ENCODE measurements around the gene SCAF8. TPM values are rescaled to one million over a fixed set of nuclear protein-coding genes. Genes with fewer than 3 reads are reported as not detected.

SCAF8 gene
- total RNA-seq, 1 donor from 2014 or later = 39.4 TPM

- Histone ChIP-seq H3K4me3 (no peak overlapping the region), H3K27me3 (ENCODE audit: low read depth) (no peaks in the 10 kb centered on the region), H3K9me3 (no peaks in the 10 kb centered on the region), H3K27ac (no peak overlapping the region), H3K4me1 (no peaks in the 10 kb centered on the region), H3K36me3 (peaks cover 6% of the 10 kb centered on the region)
- DNase-seq = no peak
- intact Hi-C loops (cut with DNase I) = no loop called here
- TF ChIP-seq CTCF (IDR thresholded peaks at IDR 0.05) = no peak
- ATAC-seq = no peak
Measured at GRCh38 chr6:154857529-154857928, 124.3 kb downstream of the SCAF8 start.

- H3K9me3 ChIP-seq = no peaks in the 10 kb centered on the region
- H3K4me3 ChIP-seq = no peak overlapping the region
- intact Hi-C loops (cut with DNase I) = no loop called here
- peaks cover 6% of the 10 kb centered on the region for H3K36me3 ChIP-seq
- H3K4me1 ChIP-seq = no peaks in the 10 kb centered on the region
- DNase-seq = no peak
- no peak for TF ChIP-seq CTCF (IDR thresholded peaks at IDR 0.05)
- no peak overlapping the region for H3K27ac ChIP-seq
- H3K27me3 ChIP-seq (ENCODE audit: low read depth) = no peaks in the 10 kb centered on the region
- ATAC-seq = no peak
Measured at GRCh38 chr6:154861825-154862224, 128.6 kb downstream of the SCAF8 start.

DNA sequence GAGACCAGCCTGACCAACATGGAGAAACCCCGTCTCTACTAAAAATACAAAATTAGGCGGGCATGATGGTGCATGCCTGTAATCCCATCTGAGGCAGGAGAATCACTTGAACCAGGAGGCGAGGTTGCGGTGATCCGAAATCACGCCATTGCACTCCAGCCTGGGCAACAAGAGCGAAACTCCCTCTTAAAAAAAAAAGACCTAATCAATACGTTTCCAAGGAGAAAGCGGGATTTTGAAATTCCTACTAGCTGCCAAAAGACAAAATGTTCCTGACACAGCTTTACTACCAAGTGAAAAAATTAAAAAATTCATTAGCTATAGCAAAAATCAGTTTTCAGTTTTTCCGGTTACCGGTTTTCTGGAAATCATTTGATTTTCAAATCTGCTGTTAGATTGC, 129.3 kb downstream of the SCAF8 start:
- no peak for DNase-seq
- Histone ChIP-seq H3K9me3 (no peaks in the 10 kb centered on the region), H3K27ac (no peak overlapping the region), H3K36me3 (peaks cover 6% of the 10 kb centered on the region), H3K27me3 (ENCODE audit: low read depth) (no peaks in the 10 kb centered on the region), H3K4me1 (no peaks in the 10 kb centered on the region), H3K4me3 (no peak overlapping the region)
- intact Hi-C loops (cut with DNase I) = no loop called here
- ATAC-seq = no peak
- no peak for TF ChIP-seq CTCF (IDR thresholded peaks at IDR 0.05)

- Histone ChIP-seq H3K27ac (no peak overlapping the region), H3K4me1 (no peaks in the 10 kb centered on the region), H3K4me3 (no peak overlapping the region), H3K27me3 (ENCODE audit: low read depth) (no peaks in the 10 kb centered on the region), H3K9me3 (no peaks in the 10 kb centered on the region), H3K36me3 (peaks cover 6% of the 10 kb centered on the region)
- no peak for TF ChIP-seq CTCF (IDR thresholded peaks at IDR 0.05)
- DNase-seq = no peak
- peak in 1 of 2 donors; percentile 48 for ATAC-seq
- intact Hi-C loops (cut with DNase I) = no loop called here
Measured at GRCh38 chr6:154864066-154864430, 130.8 kb downstream of the SCAF8 start.

DNA sequence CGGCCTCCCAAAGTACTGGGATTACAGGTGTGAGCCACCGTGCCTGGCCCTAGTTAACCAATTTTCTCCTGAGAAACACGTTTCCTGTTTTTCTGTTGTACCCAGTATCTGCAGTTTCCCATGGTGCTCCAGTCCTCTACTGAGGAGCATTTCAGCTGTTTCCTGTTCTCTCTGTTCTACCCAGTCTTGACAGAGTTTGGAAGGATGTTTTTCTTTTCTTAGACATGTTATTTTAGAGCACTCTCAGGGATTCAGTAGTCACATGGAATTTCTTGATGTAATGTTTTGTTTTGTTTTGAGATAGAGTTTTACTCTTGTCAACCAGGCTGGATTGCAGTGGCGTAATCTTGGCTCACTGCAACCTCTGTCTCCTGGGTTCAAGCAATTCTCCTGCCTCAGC, 132.1 kb downstream of the SCAF8 start:
- DNase-seq (no peak), ATAC-seq (no peak)
- Histone ChIP-seq H3K36me3 (peaks cover 6% of the 10 kb centered on the region), H3K4me1 (no peaks in the 10 kb centered on the region), H3K27ac (no peak overlapping the region), H3K4me3 (no peak overlapping the region), H3K9me3 (no peaks in the 10 kb centered on the region), H3K27me3 (ENCODE audit: low read depth) (no peaks in the 10 kb centered on the region)
- intact Hi-C loops (cut with DNase I) = no loop called here
- TF ChIP-seq CTCF (IDR thresholded peaks at IDR 0.05) = no peak

GRCh38 chr6:154868143-154868594, 135.0 kb downstream of the SCAF8 start:
- DNase-seq = no peak

More at GRCh38 chr6:154868143-154868594, 135.0 kb downstream of the SCAF8 start:
- H3K4me1 ChIP-seq = no peaks in the 10 kb centered on the region
- intact Hi-C loops (cut with DNase I) = no loop called here
- no peaks in the 10 kb centered on the region for H3K27me3 ChIP-seq (ENCODE audit: low read depth)
- H3K4me3 ChIP-seq = no peak overlapping the region
- ATAC-seq = peak in 1 of 2 donors; percentile 52
- H3K27ac ChIP-seq = no peak overlapping the region
- H3K9me3 ChIP-seq = no peaks in the 10 kb centered on the region
- H3K36me3 ChIP-seq = no peaks in the 10 kb centered on the region
- TF ChIP-seq CTCF (IDR thresholded peaks at IDR 0.05) = peak; percentile 66

Measured in lower lobe of right lung (tissue), 2 donors.